Activated T-cell treated with anti-CD3 and anti-CD28 coated beads, Interleukin-2, amount 50 U/mL, for 4 hours (primary cell): ENCODE data around the gene UNC5C. TPM values are rescaled to one million over a fixed set of nuclear protein-coding genes. Genes with fewer than 3 reads are reported as not detected.

Source experiments
- ATAC-seq, 2 donors: fragments of 200-7000 bp; cut with Tn5 transposase; one replicate each; pipeline ENCODE4 v1.10.0; 2021
- DNase-seq: peaks from one replicate; pipeline ENCODE4 v3.0.0-alpha.2; 2020
- H3K27me3 Mint-ChIP-seq: one replicate; pipeline ENCODE4 v1.8.0; 2021; ENCODE audit warnings: low read depth, mixed read lengths
- H3K36me3 Mint-ChIP-seq: one replicate; pipeline ENCODE4 v1.8.0; 2022; ENCODE audit warnings: mixed read lengths; ENCODE audit not compliant: insufficient read depth
- H3K4me1 Mint-ChIP-seq: one replicate; pipeline ENCODE4 v1.8.0; 2021; ENCODE audit warnings: low read depth, mixed read lengths
- H3K4me3 Mint-ChIP-seq: one replicate; pipeline ENCODE4 v1.8.0; 2021; ENCODE audit warnings: mild to moderate bottlenecking, moderate library complexity, mixed read lengths
- H3K9me3 Mint-ChIP-seq: one replicate; pipeline ENCODE4 v1.8.0; 2021; ENCODE audit warnings: mixed read lengths
- total RNA-seq, 3 donors: library from RNA; stranded (reverse); gene quantifications; one replicate each; pipeline ENCODE4 v1.2.1, GENCODE V29; 2021

The UNC5C gene
- total RNA-seq, 3 donors from 2014 or later, result 0.08 TPM; not detected in 2

DNA sequence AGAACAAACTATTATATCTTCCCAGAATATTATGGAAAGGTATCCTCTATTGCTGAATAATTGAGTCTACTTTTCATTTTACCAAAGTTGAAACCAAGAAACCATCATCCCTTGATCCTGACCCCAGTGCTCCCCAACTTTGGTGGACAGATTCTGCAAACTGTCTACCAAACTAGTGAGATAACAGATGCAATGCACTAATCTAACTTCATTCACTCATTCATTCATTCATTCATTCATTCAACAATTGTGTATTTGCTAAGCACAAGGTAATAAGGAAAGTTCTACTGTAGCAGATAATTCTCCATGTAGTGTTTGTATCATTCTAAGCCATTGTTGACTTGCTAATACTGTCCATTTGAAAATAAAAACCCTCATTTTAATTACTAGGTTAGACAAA, 150.6 kb downstream of the UNC5C start:
- DNase-seq (no peak), ATAC-seq (no peak)
- Mint-ChIP-seq H3K4me1 (no peaks in the 10 kb centered on the region), H3K27me3 (peaks cover 2% of the 10 kb centered on the region), H3K4me3 (no peak overlapping the region), H3K9me3 (no peaks in the 10 kb centered on the region), H3K36me3 (no peaks in the 10 kb centered on the region)

DNA sequence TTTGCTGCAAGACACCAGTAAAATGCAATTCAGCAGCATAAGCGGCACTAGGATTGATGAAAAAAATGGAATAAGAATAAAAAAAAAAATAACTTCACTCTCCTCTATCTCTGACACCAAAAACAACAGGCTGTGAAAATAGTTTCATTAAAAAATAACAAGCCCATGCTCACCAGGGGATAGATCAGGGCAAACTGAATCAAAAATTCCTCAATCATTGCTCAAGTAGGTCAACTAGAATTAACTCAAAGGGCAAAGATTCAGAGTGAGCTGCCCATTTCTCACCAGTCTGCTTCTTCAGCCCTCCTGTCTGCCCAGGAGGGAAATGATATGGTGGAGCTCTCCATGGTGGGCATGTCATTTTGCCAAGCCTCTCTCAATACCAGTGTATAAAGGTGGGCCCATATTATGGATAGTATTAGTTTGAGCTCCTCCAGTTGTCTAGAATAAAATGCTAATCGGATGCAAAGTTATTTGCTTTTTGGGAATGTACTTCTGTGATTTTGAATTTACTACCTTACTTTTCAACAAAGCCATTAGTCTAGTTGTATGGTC, 153.9 kb downstream of the UNC5C start:
- Mint-ChIP-seq H3K4me3 (no peak overlapping the region), H3K4me1 (no peaks in the 10 kb centered on the region), H3K9me3 (no peaks in the 10 kb centered on the region), H3K36me3 (no peaks in the 10 kb centered on the region), H3K27me3 (peaks cover 2% of the 10 kb centered on the region)
- ATAC-seq (no peak), DNase-seq (no peak)

DNA sequence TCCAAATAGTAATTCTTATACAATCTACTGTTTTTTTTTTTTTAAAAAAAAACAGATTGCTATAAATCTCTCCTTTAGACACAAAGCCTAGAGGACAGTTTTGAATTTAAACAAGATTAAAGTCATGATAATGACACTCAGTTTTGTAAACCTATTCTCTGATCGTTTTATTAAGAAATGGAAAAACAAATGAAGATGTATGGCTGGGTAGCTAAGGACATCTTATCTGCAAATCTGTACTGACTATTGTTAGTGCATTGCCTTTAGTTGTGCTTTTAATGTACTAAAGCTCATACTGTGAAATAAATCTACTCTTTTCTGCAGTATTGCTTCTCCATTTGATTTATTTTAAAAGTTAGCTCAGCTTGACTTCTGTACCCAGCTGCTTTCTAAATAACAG, 155.0 kb downstream of the UNC5C start:
- Mint-ChIP-seq H3K36me3 (no peaks in the 10 kb centered on the region), H3K27me3 (peaks cover 2% of the 10 kb centered on the region), H3K4me1 (no peaks in the 10 kb centered on the region), H3K4me3 (no peak overlapping the region), H3K9me3 (no peaks in the 10 kb centered on the region)
- DNase-seq (no peak), ATAC-seq (no peak)

DNA sequence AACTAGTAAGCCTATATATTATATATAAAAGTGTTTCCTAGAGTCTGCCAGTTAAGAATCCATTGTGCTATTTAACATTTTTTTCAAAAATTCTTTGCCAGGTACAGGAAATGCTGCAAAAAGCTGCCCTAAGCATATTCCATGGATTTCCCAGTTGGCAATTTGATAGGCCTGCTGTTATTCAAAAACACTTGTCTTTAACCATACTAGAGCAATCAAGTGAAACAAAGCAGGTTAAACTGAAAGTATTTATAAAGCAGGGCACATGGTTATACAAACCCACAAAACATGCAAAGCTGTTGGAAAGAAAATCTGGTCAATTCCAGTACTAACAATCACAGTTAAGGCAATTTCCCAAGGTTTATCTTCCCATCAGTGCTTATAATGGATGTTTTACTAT, 159.9 kb downstream of the UNC5C start:
- Mint-ChIP-seq H3K9me3 (no peaks in the 10 kb centered on the region), H3K36me3 (no peaks in the 10 kb centered on the region), H3K27me3 (no peaks in the 10 kb centered on the region), H3K4me1 (no peaks in the 10 kb centered on the region), H3K4me3 (no peak overlapping the region)
- DNase-seq, result no peak
- ATAC-seq, result no peak

DNA sequence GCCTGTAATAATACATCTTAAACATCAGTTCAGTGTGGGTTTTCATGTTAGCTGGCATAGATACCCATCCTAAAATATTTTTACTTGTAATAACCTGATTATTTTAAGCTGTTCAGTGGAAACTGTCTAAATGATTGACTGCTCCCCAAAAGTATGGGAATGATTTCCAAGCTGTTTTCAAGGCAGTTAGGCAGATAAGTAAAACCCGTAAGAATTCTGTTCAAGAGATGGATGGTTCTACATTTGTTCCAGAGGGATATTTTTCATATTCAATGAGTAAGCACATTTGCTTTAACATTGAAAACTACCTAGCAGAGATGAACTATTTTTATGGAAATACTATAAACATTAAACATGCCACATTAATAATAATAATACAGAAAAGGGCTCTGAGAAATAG, 161.1 kb downstream of the UNC5C start:
- H3K4me1 Mint-ChIP-seq, result no peaks in the 10 kb centered on the region
- no peaks in the 10 kb centered on the region for H3K9me3 Mint-ChIP-seq
- DNase-seq (no peak), ATAC-seq (no peak)
- H3K36me3 Mint-ChIP-seq, result no peaks in the 10 kb centered on the region
- no peaks in the 10 kb centered on the region for H3K27me3 Mint-ChIP-seq
- no peak overlapping the region for H3K4me3 Mint-ChIP-seq

DNA sequence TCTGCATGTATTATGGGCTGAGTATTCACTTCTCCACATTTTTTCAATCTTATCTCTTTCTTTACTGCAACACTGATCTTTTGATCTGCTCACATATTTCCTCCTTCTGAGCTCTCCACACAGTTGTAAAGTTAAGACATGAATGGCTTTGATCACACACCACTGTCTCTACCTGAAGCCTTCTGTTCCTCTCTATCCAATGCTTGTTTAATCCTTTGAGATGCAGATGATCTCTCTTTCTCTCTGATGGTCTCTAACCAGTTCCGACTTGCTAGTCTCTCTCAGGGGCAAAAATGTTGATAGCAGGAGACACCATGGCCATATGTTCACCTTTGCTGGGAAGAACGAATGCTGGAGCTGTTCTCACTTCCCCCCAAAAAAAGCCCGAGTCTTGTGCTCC, 162.4 kb downstream of the UNC5C start:
- no peaks in the 10 kb centered on the region for H3K9me3 Mint-ChIP-seq
- DNase-seq, result no peak
- no peak overlapping the region for H3K4me3 Mint-ChIP-seq
- H3K36me3 Mint-ChIP-seq, result no peaks in the 10 kb centered on the region
- no peaks in the 10 kb centered on the region for H3K27me3 Mint-ChIP-seq
- no peaks in the 10 kb centered on the region for H3K4me1 Mint-ChIP-seq
- no peak for ATAC-seq

DNA sequence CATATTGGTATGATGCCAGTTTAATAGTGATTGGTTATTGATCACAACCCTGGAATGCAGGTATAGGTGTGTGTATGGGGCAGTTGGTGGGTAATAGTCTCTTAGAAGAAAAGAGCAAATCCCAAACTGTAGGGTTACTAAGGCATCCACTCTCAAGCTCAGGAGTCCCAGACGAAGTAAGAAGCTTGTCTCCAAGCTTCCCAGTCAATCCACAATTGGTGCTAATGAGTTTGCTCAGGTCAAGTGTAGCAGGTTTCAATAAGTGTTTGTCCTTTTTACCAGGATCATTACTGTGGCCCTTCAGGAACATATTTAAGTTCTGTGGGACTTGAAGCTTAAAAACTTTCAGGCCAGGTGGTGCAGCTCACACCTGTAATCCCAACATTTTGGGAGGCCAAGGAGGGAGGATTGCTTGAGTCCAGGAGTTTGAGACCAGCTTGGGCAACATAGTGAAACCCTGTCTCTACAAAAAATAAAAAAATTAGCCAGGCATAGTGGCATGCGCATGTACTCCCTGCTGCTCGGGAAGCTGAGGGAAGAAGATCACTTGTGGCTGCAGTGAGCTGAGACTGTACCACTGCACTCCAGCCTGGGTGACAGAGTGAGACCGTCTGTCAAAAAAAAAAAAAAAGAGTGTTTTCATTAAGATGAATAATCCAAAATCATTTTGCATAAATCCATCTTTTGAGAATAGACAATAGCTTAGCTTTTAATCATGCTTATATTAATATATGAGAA, 166.8 kb downstream of the UNC5C start:
- H3K4me1 Mint-ChIP-seq, result no peaks in the 10 kb centered on the region
- no peaks in the 10 kb centered on the region for H3K9me3 Mint-ChIP-seq
- no peaks in the 10 kb centered on the region for H3K27me3 Mint-ChIP-seq
- no peaks in the 10 kb centered on the region for H3K36me3 Mint-ChIP-seq
- no peak for ATAC-seq
- DNase-seq, result no peak
- no peak overlapping the region for H3K4me3 Mint-ChIP-seq

DNA sequence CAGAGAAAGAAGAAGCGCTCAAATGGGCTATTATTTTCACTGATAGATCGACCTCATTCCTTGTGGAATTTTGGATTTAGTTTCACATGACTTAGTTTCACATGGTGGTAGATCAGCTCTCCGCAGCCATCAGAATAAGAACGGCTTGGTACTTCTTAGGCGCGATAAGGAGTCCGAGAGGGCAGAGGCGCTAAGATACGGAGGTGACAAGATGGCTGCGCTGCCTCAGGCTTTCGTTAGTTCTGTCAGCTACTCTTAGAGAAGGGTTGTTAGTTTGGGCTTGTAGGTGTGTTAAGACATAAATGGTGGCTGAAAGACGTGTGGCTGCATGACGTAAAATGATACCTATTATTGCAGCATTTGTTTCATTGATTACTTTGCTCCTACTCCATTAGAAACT, 169.1 kb downstream of the UNC5C start:
- Mint-ChIP-seq H3K4me1 (no peaks in the 10 kb centered on the region), H3K9me3 (no peaks in the 10 kb centered on the region), H3K4me3 (no peak overlapping the region), H3K36me3 (no peaks in the 10 kb centered on the region), H3K27me3 (no peaks in the 10 kb centered on the region)
- ATAC-seq (no peak), DNase-seq (no peak)

DNA sequence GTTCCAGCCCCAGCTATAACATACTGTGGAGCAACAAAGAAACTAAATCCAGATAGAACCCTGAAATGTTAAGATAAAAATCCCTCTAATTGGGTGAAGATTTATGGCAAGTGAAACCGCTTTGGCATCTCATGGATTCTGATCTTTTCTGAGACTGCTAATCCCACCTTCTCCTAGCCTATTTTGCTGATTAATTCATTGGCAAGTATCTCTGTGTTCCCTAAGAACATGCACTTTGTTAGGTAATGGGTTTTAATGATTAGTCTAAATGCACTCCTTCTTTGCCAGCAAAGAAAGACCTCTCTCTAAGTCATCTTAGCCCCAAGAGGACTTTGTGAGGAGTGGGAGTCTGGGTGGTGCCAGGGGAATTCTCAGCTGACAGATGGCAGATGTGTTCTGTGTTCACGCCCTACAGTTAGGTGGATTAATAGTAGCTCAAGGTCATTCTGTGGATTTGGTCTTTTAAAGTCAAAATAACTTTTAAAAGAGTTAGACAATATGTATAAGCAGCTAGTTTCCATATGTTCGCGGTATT, 171.3 kb downstream of the UNC5C start:
- DNase-seq (no peak), ATAC-seq (no peak)
- Mint-ChIP-seq H3K36me3 (no peaks in the 10 kb centered on the region), H3K9me3 (no peaks in the 10 kb centered on the region), H3K4me3 (no peak overlapping the region), H3K27me3 (no peaks in the 10 kb centered on the region), H3K4me1 (no peaks in the 10 kb centered on the region)

DNA sequence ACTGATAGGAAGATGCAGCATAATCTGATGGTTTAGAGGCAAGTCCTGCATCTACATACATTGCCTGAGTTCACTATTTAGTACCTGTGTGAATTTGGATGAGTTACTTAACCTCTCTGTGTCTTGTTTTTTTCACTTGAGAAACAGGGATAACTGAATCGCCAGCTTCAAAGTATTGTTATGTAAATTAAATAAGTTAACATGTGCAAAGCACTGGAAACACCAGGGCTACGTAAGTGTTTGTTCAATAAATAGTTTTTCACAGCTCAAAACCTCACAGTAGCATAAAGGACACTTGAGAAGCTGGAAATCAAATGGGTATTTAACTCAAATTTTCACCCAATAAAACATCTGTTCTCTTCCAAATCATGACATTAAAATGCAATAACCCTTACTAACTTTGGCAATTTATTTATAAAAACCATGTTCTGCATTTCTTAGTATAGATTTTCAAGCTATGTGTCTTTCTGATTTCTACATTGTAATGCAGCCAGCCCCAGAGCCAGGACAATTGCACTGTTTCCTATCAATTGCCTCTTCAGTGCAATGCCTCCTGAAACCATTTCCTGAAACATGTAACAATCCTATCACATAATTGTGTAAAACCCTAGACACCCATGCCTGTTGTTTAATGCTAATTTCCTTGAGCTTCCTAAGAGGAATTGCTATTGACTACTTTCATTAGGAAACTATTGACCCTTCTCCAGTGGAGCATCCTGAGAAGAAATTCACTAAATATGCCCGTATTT, 177.1 kb downstream of the UNC5C start:
- no peaks in the 10 kb centered on the region for H3K27me3 Mint-ChIP-seq
- H3K36me3 Mint-ChIP-seq, result no peaks in the 10 kb centered on the region
- ATAC-seq (no peak), DNase-seq (no peak)
- no peaks in the 10 kb centered on the region for H3K4me1 Mint-ChIP-seq
- no peak overlapping the region for H3K4me3 Mint-ChIP-seq
- no peaks in the 10 kb centered on the region for H3K9me3 Mint-ChIP-seq

DNA sequence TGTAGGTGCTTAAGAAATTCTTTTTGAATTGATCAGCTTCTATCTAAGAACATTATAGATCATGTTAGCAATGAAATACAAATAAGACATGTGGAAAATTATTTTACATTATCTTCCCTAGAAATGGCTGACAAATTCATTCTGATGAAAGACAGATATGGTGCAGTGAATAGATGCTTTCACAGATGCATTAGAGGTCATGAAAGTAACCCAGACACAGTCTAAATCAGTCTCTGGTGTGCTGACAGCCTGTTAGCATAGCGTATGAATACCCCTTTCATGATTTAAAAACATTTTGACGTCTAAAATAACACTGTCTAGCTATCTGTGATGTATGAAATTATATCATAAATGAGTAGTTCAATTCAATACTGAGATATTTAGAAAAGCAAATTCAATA, 180.9 kb downstream of the UNC5C start:
- Mint-ChIP-seq H3K4me3 (no peak overlapping the region), H3K4me1 (no peaks in the 10 kb centered on the region), H3K36me3 (no peaks in the 10 kb centered on the region), H3K9me3 (no peaks in the 10 kb centered on the region), H3K27me3 (no peaks in the 10 kb centered on the region)
- no peak for DNase-seq
- ATAC-seq, result no peak

DNA sequence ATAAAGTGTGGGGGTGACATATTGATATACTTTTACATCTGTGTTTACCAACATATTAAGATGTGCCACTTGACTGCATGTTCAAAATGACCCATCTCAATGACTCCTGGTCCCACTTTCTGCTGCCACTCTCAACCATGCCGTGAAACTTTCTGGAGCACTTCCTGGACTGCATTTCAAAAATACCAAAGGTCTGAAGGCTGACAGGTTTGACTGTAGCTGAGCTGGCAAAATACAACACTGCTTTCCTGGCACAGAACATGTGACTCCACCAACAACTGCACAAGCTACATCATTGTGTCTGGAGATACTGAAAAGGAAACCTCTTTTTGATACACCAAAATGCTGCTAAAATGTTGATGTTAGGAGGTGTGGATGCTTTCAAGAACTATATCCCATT, 184.8 kb downstream of the UNC5C start:
- DNase-seq, result no peak
- no peak for ATAC-seq
- Mint-ChIP-seq H3K4me1 (no peaks in the 10 kb centered on the region), H3K4me3 (no peak overlapping the region), H3K27me3 (no peaks in the 10 kb centered on the region), H3K36me3 (no peaks in the 10 kb centered on the region), H3K9me3 (no peaks in the 10 kb centered on the region)

DNA sequence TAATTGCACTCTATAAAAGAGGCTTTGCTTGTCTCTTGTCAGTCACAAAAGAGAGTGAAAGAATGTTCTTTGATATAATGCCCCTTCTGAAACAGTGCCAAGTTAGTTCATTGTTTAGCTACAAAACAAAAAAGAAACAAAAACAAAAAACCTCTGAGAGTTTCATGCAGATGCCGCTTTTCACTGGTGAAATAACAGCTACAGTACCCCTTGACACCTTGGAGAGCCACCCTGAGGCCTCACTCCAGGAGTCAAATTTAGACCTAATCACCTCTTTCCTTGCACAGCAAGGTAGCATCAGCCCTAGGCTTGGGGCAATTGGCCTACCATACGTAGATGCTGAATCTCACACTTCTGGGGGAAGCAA, 185.2 kb downstream of the UNC5C start:
- Mint-ChIP-seq H3K27me3 (no peaks in the 10 kb centered on the region), H3K36me3 (no peaks in the 10 kb centered on the region), H3K4me3 (no peak overlapping the region), H3K4me1 (no peaks in the 10 kb centered on the region), H3K9me3 (no peaks in the 10 kb centered on the region)
- DNase-seq (no peak), ATAC-seq (no peak)

DNA sequence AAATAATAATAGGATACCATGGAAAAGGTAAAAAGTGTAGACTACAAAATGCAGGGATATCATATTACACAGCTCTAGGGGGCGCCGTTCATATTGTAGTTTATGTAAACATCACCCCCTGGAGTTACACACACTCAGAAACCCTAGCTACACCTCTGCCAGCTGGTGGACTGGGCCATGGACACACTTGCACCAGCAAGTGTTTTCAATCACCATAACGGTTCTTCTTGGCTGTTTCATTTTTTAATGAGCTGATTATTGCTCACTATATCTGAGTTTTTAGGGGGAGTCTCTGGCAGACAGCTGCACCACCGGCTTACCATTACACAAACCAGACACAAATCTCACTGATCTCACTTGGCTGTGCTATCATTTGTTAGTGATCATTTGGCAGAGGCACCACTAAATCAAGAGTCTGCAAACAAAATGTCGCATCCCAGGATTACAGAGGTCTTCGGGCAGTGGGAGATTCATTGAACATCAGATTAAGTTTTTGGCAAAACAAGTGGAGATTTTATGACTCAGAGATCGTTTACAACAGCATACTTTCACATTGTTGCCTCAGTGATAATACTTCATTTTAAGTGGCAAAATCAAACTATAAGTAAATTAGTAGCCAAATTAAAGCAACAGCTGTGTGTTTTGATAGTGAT, 185.7 kb downstream of the UNC5C start:
- Mint-ChIP-seq H3K27me3 (no peaks in the 10 kb centered on the region), H3K36me3 (no peaks in the 10 kb centered on the region), H3K9me3 (no peaks in the 10 kb centered on the region), H3K4me3 (no peak overlapping the region), H3K4me1 (no peaks in the 10 kb centered on the region)
- DNase-seq, result no peak
- ATAC-seq, result no peak
